NB4 (cell line): ENCODE results near the gene KLHL41.

Experiments used
- CTCF ChIP-seq: IDR thresholded peaks from one replicate; pipeline ENCODE4 v1.5.1; 2012; ENCODE audit warnings: low read depth, low read length
- MAX ChIP-seq: IDR thresholded peaks from 2 replicates; pipeline ENCODE4 v1.6.1; 2011; ENCODE audit warnings: low read depth, low read length
- MYC ChIP-seq: IDR thresholded peaks from 2 replicates; pipeline ENCODE4 v1.6.1; 2011; ENCODE audit warnings: low read depth, low read length
- POLR2A ChIP-seq: IDR thresholded peaks from 2 replicates; pipeline ENCODE4 v1.6.1; 2011; ENCODE audit warnings: mild to moderate bottlenecking; ENCODE audit not compliant: insufficient read length; ENCODE audit errors: extremely low read depth

- no peak for TF ChIP-seq CTCF
- TF ChIP-seq POLR2A, result no peak
- TF ChIP-seq MAX, result no peak
- no peak for TF ChIP-seq MYC
Observed at GRCh38 chr2:169569948-169570347, 60.4 kb downstream of the KLHL41 start.
